ENCODE results near the gene TIMM17B.
"Not testable (repeated sequence)": the region's sequence is repeated elsewhere in the genome, so short reads cannot be mapped to it uniquely, and the experiment has no call there.

Gene TIMM17B

DNA sequence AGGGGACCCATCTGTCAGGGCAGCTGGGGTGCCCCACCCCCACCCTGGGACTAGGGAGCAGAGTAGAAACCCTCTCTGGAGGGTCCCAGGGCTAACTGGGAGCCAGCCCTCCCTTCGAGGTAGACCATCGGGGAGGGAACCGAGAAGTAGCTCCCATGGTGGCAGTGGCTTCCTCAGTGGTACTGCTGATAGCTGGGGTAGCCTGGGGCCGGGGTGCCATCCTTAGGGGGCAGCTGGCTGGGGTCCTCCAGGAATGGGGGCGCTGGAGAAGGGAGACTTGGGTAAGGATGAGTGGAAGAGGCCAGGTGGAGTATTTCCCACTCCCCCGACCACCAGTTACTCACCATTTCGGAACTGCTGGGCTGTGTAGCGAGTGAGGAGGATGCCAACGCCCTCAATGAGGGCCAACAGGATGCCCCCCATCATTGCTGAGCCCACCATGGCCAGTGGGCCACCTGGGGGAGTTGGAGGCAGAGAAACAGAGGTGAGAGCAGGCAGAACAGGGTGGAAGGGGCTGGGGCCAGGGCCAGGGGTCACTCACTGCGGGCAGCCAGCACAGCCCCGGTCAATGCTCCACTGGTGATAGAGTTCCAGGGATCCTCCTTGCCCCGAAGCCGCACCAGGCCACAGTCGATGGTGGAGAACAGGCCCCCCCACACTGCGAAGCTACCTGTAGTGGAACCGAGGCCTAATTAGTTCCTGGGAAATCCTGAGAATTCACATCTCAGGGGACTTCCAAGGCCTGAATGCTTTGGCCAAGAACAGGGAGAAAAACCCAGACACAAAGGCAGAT lies 3.8 kb downstream of the TIMM17B start:
- DNase-seq (ENCODE audit: low read depth) = no peak

DNA sequence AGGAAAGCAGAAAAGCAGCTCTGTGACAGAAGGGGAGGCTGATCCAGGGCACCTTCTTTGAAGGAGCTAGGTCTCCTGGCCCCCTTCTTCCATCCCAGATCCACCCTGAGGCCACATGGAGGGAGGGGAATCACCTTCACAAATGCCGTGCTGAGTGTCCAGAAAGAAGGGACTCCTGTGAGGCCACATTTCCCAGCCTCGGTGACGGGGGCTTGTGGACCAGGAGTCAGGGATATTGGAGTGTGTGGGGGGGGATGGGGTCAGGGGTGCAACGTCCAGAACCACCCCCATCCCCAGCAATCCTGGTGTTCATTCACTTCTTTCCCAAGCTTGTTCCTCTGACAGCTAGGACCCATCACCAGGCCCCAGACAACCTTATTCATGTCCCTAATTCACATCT lies 4.7 kb downstream of the TIMM17B start:
- no peak for DNase-seq (ENCODE audit: low read depth)

GRCh38 chrX:48891402-48892288 lies 5.9 kb downstream of the TIMM17B start:
- DNase-seq (ENCODE audit: low read depth) = peak; percentile 57

GRCh38 chrX:48890934-48891401 lies 6.6 kb downstream of the TIMM17B start:
- DNase-seq (ENCODE audit: low read depth) = no peak

GRCh38 chrX:48890296-48890925 lies 7.2 kb downstream of the TIMM17B start:
- DNase-seq (ENCODE audit: low read depth) = no peak

GRCh38 chrX:48886586-48886985 lies 11.0 kb downstream of the TIMM17B start:
- DNase-seq (ENCODE audit: low read depth) = not testable (repeated sequence)

DNA sequence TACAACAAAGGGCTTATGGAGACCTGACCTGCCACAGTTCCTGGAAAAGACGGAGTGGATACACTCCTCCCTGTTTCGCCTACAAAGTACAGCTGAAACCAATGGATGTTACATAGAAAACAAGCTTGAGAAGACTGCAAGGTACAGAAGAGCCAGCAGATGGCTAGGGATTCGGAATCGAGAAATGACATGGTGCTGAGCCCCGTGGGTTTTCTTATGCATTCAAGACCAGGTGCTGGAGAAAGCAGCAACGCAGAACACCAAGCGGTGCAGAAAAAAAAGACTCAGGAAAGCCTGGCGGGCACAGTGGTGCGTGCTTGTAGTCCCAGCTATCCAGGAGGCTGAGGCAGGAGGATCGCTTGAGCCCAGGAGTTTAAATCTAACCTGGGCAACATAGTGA lies 13.8 kb downstream of the TIMM17B start:
- no peak for DNase-seq (ENCODE audit: low read depth)

DNA sequence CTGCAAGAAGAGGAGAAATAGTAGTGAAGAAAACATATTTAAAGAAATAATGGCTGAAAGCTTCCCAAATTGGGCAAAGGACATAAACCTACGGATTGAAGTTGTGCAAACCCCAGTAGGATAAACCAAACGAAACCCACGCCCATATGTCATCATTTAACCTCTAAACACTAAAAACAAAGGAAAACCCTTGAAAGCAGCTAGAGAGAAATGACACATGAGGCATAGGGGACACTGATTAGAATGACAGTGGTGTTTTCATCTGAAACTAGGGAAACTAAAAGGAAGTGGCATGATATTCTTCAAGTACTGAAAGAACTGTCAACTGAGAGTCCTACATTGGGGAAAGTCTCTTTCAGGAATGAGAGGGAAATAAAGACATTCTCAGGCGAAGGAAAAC lies 20.6 kb downstream of the TIMM17B start:
- DNase-seq (ENCODE audit: low read depth) = not testable (repeated sequence)

DNA sequence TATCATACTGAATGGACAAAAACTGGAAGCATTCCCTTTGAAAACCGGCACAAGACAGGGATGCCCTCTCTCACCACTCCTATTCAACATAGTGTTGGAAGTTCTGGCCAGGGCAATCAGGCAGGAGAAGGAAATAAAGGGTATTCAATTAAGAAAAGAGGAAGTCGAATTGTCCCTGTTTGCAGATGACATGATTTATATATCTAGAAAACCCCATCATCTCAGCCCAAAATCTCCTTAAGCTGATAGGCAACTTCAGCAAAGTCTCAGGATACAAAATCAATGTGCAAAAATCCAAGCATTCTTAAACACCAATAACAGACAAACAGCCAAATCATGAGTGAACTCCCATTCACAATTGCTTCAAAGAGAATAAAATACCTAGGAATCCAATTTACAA lies 25.6 kb downstream of the TIMM17B start:
- DNase-seq (ENCODE audit: low read depth) = not testable (repeated sequence)

GRCh38 chrX:48864210-48864609 lies 33.4 kb downstream of the TIMM17B start:
- DNase-seq (ENCODE audit: low read depth) = no peak

- DNase-seq (ENCODE audit: low read depth) = no peak
Measured at GRCh38 chrX:48854898-48855297, 42.7 kb downstream of the TIMM17B start.

DNA sequence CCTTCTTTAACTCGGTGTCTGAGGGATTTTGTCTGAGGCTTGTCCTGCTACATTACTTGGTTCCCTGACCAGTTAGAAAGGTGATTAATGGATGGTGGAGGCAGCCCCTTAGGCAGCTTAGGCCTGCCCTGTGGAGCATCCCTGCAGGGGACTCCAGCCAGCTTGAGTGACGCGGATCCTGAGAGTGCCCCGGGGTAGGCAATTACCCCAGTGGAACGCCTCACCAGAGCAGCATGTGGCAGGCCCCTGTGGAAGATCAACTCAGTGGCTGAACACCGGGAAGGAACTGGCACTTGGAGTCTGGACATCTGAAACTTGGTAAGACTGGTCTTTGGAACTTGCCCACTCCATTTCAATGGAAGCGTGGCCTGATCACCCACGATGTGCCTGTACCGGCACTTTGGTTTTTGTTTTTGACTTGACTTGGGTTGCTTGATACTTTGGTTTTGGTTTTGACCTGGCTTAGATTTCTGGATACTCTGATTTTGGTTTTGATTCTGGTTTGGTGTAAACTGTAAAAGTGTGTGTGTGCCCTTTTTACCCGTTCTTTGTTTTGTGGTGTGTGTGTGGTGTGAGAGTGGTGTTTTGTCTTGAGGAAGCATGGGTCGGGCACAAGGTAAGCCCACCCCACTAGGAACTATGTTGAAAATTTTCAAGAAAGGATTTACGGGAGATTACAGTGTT lies 43.3 kb downstream of the TIMM17B start:
- not testable (repeated sequence) for DNase-seq (ENCODE audit: low read depth)

- DNase-seq (ENCODE audit: low read depth) = not testable (repeated sequence)
Measured at GRCh38 chrX:48853494-48853893, 44.1 kb downstream of the TIMM17B start.

DNA sequence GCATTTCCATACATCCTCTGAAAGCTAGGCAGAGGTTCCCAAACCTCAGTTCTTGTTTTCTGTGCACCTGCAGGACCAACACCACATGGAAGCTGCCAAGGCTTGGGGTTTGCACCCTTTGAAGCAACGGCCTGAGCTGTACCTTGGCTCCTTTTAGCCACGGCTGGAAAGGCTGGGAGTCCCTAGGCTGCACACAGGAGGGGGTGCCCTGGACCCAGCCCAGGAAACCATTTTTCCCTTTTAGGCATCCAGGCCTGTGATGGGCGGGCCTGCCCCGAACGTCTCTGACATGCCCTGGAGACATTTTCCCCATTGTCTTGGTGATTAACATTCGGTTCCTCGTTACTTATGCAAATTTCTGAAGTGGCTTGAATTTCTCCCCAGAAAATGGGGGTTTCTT lies 44.7 kb downstream of the TIMM17B start:
- DNase-seq (ENCODE audit: low read depth) = no peak

DNA sequence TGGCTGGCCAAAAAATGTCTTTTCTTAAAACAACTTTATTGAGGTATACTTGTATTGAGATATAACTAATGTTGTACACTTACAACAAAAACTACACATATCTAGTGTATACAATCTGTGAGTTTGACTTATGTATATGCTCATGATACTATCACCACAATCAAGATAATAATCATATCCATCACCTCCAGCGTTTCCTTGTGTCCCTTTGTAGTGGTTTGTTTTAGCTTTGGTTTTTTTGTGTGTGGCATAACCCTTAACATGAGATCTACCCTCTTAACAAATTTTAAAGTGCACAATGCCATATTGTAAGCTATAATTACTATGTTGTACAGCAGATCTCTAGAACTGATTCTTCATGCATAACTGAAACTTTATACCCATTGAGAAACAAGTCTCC lies 48.7 kb downstream of the TIMM17B start:
- DNase-seq (ENCODE audit: low read depth) = no peak

All from activated T-cell treated with anti-CD3 and anti-CD28 coated beads for 1 hour (primary cell).